WTC11 (cell line): Measurements from ENCODE around the gene TRNP1.

Experiments
- CBFB ChIP-seq: sonication (generic); formaldehyde crosslinking; IDR thresholded peaks from 2 replicates; pipeline ENCODE4 v1.8.1; 2022; ENCODE audit warnings: mild to moderate bottlenecking, low read depth, missing genetic modification reagents
- CTCF ChIP-seq: fragments of 200-600 bp; IDR thresholded peaks from 2 replicates; pipeline ENCODE4 v1.8.0; 2022; ENCODE audit warnings: antibody characterized with exemption
- ELF4 ChIP-seq: sonication (generic); formaldehyde crosslinking; IDR thresholded peaks from 2 replicates; pipeline ENCODE4 v1.8.1; 2022; ENCODE audit warnings: low read depth, mild to moderate bottlenecking, moderate library complexity, missing genetic modification reagents
- RORB ChIP-seq: fragments of 250-450 bp; sonication (Bioruptor Pico); IDR thresholded peaks from 2 replicates; pipeline ENCODE4 v1.9.0; 2021; ENCODE audit warnings: mild to moderate bottlenecking
- USF2 ChIP-seq: sonication (generic); formaldehyde crosslinking; IDR thresholded peaks from 2 replicates; pipeline ENCODE4 v1.8.1; 2023; ENCODE audit warnings: mild to moderate bottlenecking, missing genetic modification reagents, moderate library complexity
- ZNF416 ChIP-seq: fragments of 250-450 bp; sonication (Bioruptor Pico); IDR thresholded peaks from 2 replicates; pipeline ENCODE4 v1.9.0; 2021; ENCODE audit warnings: mild to moderate bottlenecking, inconsistent platforms

GRCh38 chr1:27045973-27046558, 52.6 kb downstream of the TRNP1 start:
- TF ChIP-seq CBFB (CRISPR knock-in tag) = no peak
- TF ChIP-seq ELF4 (CRISPR knock-in tag) = no peak
- TF ChIP-seq CTCF = peak; percentile 93
- no peak for TF ChIP-seq ZNF416 (CRISPR knock-in tag)
- no peak for TF ChIP-seq RORB (CRISPR knock-in tag)
- peak; percentile 39; the same call in 1 of the 2 replicates for TF ChIP-seq USF2
